Measurements from ENCODE around the gene KRTAP9-6.
"Not testable (repeated sequence)": the region's sequence is repeated elsewhere in the genome, so short reads cannot be mapped to it uniquely, and the experiment has no call there.

Gene KRTAP9-6, protein sequence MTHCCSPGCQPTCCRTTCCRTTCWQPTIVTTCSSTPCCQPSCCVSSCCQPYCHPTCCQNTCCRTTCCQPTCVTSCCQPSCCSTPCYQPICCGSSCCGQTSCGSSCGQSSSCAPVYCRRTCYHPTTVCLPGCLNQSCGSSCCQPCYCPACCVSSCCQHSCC

DNA sequence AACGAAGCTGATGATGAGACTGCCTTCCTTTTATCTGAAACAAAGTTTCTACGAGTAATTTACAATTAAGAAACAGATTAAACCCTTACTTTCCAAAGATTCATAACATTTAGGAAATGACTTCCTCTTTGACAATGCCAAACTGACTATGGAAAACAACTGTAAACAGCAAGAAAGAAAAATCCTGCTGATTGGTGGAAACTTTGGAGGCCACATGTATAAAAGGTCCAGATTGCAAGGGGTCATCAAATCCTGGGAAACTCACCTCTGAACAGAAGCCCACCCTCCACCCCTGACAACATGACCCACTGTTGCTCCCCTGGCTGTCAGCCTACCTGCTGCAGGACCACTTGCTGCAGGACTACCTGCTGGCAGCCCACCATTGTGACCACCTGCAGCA, at the start of gene KRTAP9-6:
KRTAP9-6 (plus strand) TSS at position 301 of the 400 bp plus-strand sequence; CDS start at position 301, 0 bp downstream.
- no peak for DNase-seq (ENCODE audit: low read depth in 2 of 2)

DNA sequence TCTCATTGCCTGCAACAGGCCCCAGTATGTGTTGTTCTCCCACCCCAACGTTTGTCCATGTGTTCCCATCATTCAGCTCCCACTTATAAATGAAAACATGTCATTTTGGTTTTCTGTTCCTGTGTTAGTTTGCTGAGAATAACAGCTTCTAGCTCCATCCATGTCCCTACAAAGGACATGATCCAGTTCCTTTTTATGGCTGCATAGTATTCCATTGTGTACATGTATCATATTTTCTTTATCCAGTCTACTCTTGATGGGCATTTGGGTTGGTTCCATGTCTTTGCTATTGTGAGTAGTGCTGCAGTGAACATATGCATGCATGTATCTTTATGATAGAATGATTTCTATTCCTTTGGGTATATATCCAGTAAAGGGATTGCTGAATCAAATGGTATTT, 49.5 kb upstream of the KRTAP9-6 start:
- no peak for DNase-seq (ENCODE audit: low read depth in 2 of 2)

DNA sequence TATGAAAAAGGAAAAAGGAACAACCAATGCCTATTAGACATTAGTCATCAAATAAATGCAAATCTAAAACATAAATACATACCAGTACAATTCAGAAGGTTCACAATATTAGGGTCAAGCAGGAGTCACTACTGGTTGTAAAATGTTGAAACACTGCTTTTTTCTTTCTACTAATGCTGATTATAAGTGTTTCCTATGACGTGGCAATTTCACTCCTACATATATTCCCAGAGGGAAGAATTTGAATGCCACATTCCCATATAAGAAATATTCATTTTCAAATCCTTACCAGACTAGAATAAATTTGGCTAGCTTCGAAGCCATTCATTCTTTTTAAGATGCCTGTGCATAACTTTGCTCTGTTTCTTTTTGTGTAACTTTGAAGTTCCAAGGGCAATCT, 41.4 kb upstream of the KRTAP9-6 start:
- DNase-seq (ENCODE audit: low read depth in 2 of 2): no peak

DNA sequence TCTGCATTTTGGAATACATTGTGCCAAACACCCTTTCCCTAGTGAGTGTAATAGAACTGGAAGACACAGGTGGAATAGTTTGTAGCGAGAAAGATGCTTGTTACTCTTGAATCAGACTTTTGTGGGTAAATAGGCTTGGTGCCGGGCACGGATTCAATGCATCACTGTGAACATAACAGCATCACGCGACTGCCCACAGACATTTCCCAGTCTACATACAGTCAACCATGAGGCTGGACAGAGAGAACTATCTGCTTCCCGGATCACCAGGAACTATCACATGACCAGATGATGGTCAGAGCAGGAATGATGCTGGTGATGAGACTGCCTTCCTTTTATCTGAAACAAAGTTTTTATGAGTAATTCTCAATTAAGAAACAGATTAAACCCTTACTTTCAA, 39.1 kb upstream of the KRTAP9-6 start:
- no peak for DNase-seq (ENCODE audit: low read depth in 2 of 2)

DNA sequence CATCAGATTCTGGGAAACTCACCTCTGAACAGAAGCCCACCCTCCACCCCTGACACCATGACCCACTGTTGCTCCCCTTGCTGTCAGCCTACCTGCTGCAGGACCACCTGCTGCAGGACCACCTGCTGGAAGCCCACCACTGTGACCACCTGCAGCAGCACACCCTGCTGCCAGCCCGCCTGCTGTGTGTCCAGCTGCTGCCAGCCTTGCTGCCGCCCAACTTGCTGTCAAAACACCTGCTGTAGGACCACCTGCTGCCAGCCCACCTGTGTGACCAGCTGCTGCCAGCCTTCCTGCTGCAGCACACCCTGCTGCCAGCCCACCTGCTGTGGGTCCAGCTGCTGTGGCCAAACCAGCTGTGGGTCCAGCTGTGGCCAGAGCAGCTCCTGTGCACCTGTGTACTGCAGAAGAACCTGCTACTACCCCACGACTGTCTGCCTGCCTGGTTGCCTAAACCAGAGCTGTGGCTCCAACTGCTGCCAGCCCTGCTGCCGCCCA, 38.5 kb upstream of the KRTAP9-6 start, which contains the start of gene KRTAP9-2:
KRTAP9-2 (plus strand) TSS at position 51 of the 498 bp plus-strand sequence; CDS start at position 58, 7 bp downstream.
- DNase-seq (ENCODE audit: low read depth in 2 of 2): not testable (repeated sequence)

DNA sequence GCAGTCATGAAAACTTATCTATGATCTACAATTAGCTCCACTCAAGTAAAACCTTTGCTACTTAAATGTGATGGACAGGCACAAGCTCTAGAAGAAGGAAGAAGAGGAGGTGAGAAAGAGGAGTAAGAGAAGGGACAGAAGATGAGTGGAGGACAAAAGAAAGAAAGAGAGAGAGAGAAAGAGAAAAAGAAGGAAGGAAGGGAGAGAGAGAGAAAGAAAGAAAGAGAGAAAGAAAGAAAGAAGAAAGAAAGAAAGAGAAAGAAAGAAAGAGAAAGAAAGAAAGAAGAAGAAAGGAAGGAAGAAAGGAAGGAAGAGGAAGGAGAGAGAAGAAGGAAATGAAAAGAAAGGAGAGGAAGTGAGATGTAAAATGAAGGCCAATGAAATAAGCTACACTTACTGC, 35.1 kb upstream of the KRTAP9-6 start:
- no peak for DNase-seq (ENCODE audit: low read depth in 2 of 2)

DNA sequence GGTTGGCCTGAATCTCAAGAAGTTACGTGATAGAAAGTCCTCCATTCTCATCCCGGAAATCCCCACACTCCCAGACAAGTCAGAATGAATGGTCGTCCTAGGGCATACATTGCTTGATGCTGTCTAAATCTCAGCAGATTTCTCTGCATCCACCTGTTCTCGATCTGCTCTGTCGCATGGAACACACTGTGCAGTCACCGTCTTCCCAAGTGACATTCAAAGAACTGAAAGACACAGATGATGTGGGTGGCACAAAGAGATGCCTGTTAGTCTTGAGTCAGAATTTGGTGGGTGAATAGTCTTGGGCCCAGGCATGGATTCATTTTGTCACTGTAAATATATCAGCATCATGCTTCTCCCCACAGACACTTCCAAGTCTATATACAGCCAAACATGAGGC, 33.4 kb upstream of the KRTAP9-6 start:
- no peak for DNase-seq (ENCODE audit: low read depth in 2 of 2)

DNA sequence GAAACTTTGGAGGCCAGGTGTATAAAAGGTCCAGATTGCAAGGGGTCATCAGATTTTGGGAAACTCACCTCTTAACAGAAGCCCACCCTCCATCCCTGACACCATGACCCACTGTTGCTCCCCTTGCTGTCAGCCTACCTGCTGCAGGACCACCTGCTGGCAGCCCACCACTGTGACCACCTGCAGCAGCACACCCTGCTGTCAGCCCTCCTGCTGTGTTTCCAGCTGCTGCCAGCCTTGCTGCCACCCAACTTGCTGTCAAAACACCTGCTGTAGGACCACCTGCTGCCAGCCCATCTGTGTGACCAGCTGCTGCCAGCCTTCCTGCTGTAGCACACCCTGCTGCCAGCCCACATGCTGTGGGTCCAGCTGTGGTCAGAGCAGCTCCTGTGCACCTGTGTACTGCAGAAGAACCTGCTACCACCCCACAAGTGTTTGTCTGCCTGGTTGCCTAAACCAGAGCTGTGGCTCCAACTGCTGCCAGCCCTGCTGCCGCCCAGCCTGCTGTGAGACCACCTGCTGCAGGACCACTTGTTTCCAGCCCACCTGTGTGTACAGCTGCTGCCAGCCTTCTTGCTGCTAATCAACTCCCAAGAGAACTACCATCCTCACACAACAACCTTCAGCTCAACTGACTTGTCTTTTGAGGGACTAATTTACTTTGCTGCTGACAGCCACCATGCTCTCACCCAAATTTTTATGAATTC, 32.6 kb upstream of the KRTAP9-6 start, which contains the start of gene KRTAP9-3:
KRTAP9-3 (plus strand) TSS at position 51 of the 707 bp plus-strand sequence; CDS start at position 104, 53 bp downstream.
- DNase-seq (ENCODE audit: low read depth in 2 of 2): not testable (repeated sequence)

DNA sequence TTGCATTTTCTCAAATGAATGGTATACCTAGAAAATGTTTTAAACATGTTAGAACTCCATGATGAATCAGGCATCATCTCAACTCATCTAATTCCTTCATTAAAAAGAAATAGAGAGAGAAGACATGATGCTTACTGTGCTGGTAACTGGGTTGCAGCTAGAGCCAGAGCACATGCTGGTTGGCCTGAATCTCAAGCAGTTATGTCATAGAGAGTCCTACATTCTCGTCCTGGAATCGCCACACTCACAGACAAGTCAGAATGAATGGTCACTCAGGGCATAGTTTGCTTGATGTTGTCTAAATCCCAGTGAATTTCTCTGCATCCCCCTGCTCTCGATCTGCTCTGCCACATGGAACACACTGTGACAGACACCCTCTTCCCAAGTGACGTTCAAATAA, 28.1 kb upstream of the KRTAP9-6 start:
- not testable (repeated sequence) for DNase-seq (ENCODE audit: low read depth in 2 of 2)

DNA sequence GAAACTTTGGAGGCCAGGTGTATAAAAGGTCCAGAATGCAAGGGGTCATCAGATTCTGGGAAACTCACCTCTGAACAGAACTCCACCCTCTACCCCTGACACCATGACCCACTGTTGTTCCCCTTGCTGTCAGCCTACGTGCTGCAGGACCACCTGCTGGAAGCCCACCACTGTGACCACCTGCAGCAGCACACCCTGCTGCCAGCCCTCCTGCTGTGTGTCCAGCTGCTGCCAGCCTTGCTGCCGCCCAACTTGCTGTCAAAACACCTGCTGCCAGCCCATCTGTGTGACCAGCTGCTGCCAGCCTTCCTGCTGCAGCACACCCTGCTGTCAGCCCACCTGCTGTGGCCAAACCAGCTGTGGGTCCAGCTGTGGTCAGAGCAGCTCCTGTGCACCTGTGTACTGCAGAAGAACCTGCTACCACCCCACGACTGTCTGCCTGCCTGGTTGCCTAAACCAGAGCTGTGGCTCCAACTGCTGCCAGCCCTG, 27.2 kb upstream of the KRTAP9-6 start, which contains the start of gene KRTAP9-8:
KRTAP9-8 (plus strand) TSS at position 51 of the 489 bp plus-strand sequence; CDS start at position 104, 53 bp downstream.
- DNase-seq (ENCODE audit: low read depth in 2 of 2): not testable (repeated sequence)

DNA sequence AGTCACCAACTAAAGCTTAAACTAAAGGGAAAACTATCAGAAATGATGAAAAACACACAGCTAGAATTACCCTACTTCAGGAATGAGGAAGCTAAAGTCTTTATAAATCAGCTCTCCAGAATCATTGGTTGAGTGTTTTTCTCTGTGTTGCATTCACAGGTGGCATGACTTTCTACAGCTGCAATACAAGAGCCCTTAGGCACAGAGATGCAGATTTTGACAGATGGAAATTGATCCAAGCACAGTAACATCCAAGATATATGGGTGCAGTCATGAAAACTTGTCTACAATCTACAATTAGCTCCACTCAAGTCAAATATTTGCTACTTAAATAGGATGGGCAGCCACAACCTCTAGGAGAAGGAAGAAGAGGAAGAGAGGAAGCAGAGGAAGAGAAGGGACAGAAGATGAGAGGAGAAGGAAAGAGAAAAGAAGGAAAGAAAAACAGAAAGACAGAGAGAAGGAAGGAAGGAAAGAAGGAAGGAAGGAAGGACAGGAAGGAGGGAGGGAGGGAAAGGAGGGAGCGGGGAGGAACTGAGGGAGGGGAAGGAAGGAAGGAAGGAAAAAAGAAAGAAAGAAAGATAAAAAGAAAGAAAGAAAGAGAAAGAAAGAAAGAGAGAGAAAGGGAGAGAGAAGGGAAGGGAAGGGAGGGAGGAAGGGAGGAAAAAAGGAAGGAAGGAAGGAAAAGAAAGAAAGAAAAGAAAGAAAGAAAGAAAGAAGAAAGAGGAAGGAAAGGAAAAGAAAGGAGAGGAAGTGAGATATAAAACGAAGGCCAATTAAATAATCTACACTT, 18.0 kb upstream of the KRTAP9-6 start:
- DNase-seq (ENCODE audit: low read depth in 2 of 2): not testable (repeated sequence)

DNA sequence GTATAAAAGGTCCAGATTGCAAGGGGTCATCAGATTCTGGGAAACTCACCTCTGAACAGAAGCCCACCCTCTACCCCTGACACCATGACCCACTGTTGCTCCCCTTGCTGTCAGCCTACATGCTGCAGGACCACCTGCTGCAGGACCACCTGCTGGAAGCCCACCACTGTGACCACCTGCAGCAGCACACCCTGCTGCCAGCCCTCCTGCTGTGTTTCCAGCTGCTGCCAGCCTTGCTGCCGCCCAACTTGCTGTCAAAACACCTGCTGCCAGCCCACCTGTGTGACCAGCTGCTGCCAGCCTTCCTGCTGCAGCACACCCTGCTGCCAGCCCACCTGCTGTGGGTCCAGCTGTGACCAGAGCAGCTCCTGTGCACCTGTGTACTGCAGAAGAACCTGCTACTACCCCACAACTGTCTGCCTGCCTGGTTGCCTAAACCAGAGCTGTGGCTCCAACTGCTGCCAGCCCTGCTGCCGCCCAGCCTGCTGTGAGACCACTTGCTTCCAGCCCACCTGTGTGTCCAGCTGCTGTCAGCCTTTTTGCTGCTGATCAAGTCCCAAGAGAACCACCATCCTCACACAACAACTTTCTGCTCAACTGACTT, 15.4 kb upstream of the KRTAP9-6 start, which contains the start of gene KRTAP9-4:
KRTAP9-4 (plus strand) TSS at position 51 of the 604 bp plus-strand sequence; CDS start at position 85, 34 bp downstream.
- not testable (repeated sequence) for DNase-seq (ENCODE audit: low read depth in 2 of 2)

DNA sequence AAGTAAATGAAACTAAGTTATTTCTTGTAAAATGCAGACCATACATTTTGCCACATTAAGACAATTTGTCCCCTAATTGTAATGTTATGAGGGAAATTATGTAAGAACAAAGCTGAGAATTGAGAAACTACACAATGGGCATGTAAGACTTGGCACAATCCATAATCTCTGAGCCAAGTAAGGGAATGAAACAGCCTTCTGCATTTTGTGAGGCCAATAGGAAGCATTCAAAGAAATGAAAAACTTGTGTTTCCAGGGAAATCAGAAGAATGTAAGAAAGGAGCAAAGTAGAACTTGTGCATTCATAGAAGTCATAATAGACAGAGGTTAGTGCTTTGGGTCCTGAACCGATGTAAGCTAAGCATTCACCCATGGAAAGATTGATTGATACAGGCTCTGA, 13.9 kb upstream of the KRTAP9-6 start:
- no peak for DNase-seq (ENCODE audit: low read depth in 2 of 2)

DNA sequence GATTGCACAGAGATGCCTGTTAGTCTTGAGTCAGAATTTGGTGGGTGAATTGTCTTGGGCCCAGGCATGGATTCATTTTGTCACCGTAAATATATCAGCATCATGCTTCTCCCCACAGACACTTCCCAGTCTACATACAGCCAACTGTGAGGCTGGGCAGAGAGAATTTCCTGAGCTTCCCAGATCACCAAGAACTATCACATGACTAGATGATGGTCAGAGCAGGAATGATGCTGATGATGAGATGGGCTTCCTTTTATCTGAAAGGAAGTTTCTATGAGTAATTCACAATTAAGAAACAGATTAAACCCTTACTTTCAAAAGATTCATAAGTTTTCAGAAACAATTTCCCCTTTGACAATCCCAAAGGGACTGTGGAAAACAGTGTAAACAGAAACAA, 10.3 kb upstream of the KRTAP9-6 start:
- no peak for DNase-seq (ENCODE audit: low read depth in 2 of 2)

DNA sequence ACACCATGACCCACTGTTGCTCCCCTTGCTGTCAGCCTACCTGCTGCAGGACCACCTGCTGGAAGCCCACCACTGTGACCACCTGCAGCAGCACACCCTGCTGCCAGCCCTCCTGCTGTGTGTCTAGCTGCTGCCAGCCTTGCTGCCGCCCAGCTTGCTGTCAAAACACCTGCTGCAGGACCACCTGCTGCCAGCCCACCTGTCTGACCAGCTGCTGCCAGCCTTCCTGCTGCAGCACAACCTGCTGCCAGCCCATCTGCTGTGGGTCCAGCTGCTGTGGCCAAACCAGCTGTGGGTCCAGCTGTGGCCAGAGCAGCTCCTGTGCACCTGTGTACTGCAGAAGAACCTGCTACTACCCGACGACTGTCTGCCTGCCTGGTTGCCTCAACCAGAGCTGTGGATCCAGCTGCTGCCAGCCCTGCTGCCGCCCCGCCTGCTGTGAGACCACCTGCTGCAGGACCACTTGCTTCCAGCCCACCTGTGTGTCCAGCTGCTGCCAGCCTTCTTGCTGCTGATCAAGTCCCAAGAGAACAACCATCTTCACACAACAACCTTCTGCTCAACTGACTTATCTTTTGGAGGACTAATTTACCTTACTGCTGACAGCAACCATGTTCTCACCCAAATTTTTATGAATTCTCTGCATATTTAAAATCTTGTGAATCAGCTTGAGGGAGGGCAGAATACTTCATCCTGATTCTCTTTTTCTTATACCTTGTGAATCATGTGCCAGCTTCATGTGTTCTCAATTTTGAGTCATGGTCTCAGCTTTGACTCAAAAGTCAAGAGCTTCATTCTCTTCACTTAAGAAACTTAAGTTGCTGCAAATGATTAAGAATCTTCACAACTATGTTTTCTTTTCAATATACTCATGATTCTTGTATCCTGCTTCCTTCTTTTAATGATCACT, 9.5 kb upstream of the KRTAP9-6 start, which contains the start of gene KRTAP9-9:
KRTAP9-9 (plus strand) TSS at position 4 of the 910 bp plus-strand sequence.
- DNase-seq (ENCODE audit: low read depth in 2 of 2): not testable (repeated sequence)

DNA sequence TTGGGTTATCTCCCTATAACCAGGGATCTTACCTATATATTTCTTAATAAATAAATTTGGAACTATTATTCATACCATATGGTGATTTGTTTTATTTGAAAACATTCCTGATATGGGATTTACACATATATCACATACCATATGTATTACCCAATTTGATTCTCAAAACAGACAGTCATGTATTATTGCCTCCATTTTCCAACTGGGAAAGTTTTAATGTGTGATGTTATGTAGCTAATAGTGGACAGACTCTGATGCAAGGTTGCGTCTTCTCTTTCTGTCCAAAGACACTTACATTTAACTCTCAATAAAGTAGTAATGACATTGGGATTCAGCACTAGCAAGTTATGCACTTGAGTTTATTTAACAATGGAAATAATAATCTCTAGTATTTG, 8.9 kb upstream of the KRTAP9-6 start:
- no peak for DNase-seq (ENCODE audit: low read depth in 2 of 2)

DNA sequence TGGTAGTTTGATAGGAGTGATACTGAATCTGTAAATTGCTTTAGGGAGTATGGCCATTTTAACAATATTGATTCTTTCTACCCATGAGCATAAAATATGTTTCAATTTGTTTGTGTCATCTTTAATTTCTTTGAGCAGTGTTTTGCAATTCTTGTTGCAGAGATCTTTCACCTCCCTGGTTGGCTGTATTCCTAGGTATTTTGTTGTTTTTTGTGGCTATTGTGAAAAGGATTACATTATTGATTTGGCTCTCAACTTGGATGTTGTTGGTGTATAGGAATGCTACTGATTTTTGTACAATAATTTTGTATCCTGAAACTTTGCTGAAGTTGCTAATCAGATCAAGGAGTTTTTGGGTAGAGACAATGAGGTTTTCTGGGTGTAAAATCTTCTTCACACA, 6.8 kb upstream of the KRTAP9-6 start:
- no peak for DNase-seq (ENCODE audit: low read depth in 2 of 2)

DNA sequence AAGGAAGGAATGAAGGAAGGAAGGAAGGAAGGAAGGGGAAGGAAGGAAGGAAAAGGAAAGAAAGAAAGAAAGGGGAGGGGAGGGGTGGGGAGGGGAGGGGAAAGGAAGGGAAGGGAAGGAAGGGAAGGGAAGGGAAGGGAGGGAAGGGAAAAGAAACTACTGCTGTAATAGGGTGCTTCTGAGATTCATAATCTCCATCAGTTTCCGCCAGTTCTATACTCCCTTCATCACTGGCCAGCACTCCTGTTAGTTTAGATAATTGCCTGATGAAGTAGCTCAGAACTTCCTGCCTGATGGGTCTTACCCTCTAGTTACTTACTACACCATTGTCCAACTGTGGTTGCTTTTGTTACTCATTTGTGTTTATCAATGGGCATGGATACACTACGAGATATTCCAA, 2.0 kb upstream of the KRTAP9-6 start:
- DNase-seq (ENCODE audit: low read depth in 2 of 2): no peak

DNA sequence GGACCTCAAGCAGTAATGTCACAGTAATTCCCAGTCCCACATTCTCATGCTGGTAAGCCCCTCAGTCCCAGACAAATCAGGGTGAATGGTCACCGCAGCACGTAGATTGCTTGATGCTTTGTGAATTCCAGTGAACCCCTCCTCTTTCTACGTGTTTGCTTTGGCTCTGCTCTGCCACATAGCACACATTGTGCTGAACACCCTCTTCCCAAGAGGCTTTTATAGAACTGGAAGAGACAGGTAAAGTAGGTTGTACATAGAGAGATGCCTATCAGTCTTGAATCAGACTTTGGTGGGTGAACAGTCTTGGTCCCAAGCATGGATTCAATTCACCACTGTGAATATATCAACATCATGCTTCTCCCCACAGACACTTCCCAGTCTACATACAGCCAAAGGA, 579 bp upstream of the KRTAP9-6 start:
- no peak for DNase-seq (ENCODE audit: low read depth in 2 of 2)

DNA sequence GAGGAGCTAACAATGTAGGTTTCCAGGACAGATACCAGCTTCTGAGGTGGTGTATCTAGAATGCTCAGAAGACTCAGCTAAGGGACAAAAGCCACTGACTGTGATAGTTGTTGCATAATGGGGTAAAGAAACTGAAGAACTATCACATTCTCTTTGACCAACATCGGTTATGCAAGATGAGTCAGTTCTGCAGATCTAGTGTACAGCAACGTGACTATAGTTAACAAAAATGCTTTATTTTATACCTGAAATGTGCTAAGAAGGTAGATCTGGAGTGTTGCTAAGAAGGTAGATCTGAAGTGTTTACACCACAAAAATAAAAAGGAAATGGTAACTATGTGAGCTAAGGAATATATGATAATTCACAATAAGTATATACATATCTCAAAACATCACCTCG, 2.5 kb downstream of the KRTAP9-6 start:
- DNase-seq (ENCODE audit: low read depth in 2 of 2): no peak

Measured in stimulated activated CD4-positive, alpha-beta T cell treated with anti-CD3 and anti-CD28 coated beads, Interleukin-1b, Interleukin-23, amount 100 ng/mL, for 1 hour (primary cell).